GM19324 (cell line): ENCODE data around the gene XAGE2.
"Not testable (repeated sequence)": the region's sequence is repeated elsewhere in the genome, so short reads cannot be mapped to it uniquely, and the experiment has no call there.

Experiments used
- ATAC-seq: cut with Tn5 transposase; IDR thresholded peaks from one replicate; pipeline ENCODE4 v1.9.1; 2021; ENCODE audit warnings: mild to moderate bottlenecking, moderate library complexity; ENCODE audit not compliant: unreplicated experiment, low FRiP score

Gene XAGE2, protein sequence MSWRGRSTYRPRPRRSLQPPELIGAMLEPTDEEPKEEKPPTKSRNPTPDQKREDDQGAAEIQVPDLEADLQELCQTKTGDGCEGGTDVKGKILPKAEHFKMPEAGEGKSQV

GRCh38 chrX:52368368-52369055 lies at the start of gene XAGE2:
TSS of gene XAGE2 (plus strand) at chrX:52369021. CDS start at chrX:52370015, 994 bp downstream.
- ATAC-seq, result no peak

DNA sequence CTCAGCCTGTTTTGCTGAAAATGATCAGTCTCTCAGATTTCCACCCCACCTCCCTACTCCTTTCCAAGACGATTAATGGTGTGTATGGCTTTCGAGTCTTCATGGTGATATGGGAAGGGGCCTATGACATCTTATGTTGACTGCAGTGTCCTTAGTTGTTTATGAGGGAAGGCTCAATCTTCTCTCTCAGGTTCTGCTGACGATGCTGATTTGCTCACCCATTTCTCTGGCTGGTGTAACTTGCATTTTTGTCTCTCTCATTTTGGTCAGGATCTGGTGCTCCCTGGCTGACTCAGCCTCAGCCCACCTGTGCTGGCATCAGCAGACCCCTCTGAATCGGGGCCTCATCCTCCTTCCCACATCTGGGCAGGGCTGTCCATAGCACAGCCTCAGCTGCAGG lies 31.4 kb upstream of the XAGE2 start:
- no peak for ATAC-seq

- no peak for ATAC-seq
These were observed 27.3 kb upstream of the XAGE2 start for GRCh38 chrX:52341493-52341892.

- ATAC-seq, result not testable (repeated sequence)
These were observed 25.7 kb upstream of the XAGE2 start for GRCh38 chrX:52343131-52343530.

- not testable (repeated sequence) for ATAC-seq
These were observed 23.4 kb upstream of the XAGE2 start for GRCh38 chrX:52345402-52345801.

- ATAC-seq, result no peak
These were observed 22.4 kb upstream of the XAGE2 start for GRCh38 chrX:52346174-52347165.

GRCh38 chrX:52349681-52350080 lies 19.1 kb upstream of the XAGE2 start:
- no peak for ATAC-seq

DNA sequence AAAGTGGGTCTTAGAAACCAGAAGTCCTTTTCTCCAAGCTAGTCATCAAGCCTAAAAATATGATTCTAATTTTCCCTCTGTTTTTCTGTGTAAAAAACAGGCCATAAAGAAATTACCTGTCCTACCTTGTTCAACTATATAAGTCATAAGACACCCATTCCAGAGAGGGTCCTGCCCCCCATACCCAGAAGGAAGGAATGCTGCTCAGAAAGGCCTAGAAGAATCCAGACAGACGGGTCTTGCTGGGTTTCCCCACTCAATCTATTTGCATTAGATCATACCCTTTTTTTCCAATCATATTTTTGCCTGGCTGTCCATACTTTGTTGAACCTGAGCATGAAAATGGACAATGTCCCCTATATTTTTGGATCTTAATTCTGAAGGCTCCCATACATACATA lies 16.3 kb upstream of the XAGE2 start:
- no peak for ATAC-seq

GRCh38 chrX:52353838-52354237 lies 15.0 kb upstream of the XAGE2 start:
- ATAC-seq, result no peak

GRCh38 chrX:52355108-52355507 lies 13.7 kb upstream of the XAGE2 start:
- ATAC-seq, result no peak

DNA sequence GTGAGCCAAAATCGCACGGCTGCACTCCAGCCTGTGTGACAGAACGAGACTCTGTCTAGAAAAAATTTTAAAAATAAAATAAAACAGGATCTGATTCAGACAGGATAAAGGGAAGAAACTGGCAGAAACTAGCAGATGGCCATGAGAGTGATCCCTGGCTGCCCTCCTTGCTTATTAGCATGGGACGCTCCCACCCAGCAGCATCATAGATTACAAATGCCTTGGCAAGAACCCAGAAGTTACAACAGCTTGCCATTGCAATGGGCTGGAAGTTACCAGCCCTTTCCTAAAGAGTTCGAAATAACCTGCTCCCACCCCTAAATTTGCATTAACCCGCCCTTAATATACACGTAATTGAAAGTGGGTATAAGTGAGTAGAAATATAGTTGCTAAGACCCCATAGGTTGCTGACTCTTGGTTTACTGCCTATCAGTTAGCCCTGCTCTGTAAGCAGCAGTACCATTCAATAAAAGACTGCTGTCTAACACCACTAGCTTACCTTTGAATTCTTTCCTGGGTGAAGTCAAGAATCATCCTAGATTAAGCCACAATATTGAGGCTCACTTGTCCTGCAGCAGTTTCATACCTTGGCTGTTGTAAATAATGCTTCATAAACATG lies 9.1 kb upstream of the XAGE2 start:
- no peak for ATAC-seq

GRCh38 chrX:52361941-52362340 lies 6.9 kb upstream of the XAGE2 start:
- ATAC-seq, result no peak

DNA sequence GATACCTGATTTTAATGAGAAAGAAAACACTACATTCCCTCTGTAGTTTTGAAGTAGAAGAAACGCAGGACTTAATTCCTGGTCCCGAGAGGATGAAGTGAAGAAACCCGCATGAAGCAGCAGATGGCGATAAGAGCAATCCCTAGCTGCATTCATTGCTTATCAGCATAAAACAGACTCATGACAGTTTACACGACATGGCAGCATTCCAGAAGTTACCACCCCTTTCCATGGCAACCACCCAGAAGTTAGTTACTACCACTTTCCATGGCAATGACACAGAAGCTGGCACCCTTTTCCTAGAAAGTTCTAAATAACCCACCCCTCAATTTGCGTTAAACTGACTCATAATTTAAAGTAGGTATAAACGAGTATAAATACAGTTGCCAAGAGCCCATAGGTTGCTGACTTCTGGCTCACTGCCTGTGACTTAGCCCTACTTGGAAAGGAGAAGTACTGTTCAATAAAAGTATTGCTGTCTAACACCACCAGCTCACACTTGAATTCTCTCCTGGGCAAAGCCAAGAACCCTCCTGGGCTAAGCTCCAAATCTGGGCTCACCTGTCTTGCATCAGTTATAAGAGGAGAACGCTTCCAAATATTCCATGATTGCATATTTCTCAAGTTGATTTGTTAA lies 5.5 kb upstream of the XAGE2 start:
- no peak for ATAC-seq

DNA sequence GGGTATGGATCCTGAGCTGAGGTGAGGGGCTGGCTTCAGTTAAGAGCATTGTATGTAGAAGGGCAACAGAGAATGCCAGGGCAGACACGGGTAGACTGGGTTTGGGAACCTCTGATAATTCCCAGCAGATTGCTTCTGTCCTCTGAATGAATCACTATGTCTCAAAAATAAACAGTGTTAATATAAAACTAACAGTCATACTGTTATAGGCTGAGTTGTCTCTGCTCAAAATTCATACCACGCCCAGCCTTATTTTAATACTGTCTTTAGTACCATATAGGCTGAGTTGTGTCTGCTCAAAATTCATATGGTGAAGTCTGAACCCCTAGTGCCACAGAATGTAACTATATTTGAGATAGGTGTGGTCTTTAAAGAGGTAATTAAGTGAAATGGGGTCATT lies 10.0 kb downstream of the XAGE2 start:
- no peak for ATAC-seq

- ATAC-seq, result no peak
These were observed 12.2 kb downstream of the XAGE2 start for GRCh38 chrX:52380993-52381392.

GRCh38 chrX:52410439-52411394 lies 41.9 kb downstream of the XAGE2 start:
- ATAC-seq, result no peak

- ATAC-seq, result no peak
These were observed 46.5 kb downstream of the XAGE2 start for GRCh38 chrX:52415304-52415703.

GRCh38 chrX:52416816-52417215 lies 48.0 kb downstream of the XAGE2 start:
- ATAC-seq, result no peak

DNA sequence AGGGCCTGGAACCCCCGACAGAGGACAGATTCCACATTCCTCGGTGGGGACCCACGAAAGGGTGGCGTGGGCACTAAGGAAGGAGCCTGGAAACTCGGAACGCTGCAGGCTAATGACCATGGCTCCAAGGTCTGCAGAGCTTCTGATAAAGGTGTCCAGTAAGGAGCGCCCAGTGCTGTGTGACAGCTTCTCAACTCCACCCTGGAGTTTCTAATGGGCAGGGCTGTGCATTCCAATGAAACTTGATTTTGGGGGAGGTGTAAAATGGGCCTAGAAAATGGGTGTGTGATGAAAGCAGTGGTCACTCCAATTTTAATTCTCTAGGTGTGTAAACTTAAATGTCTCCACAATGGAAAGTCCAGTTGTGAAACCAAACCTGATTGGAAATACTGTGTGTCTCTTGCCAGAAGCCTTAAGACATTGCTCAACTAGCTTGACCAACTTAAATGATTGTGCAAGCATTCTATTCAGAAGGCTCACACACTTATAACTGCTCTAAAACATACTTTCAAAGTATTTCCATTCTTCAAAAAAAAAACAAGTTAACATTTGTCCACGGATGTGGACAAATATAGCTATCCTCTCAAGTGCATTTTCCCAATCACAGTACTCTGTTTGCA lies 52.1 kb downstream of the XAGE2 start:
- ATAC-seq, result no peak
